GM23338 (cell line): ENCODE data around the gene DCAF7. TPM values are rescaled to one million over a fixed set of nuclear protein-coding genes. Genes with fewer than 3 reads are reported as not detected.

Experiments used
- ATAC-seq: fragments of 200-7000 bp; cut with Tn5 transposase; 3 replicates; pipeline ENCODE4 v1.9.1; 2020
- DNase-seq: peaks from one replicate; pipeline ENCODE4 v3.0.0-alpha.2; 2015; ENCODE audit warnings: low spot score
- H2AFZ ChIP-seq: fragments of 200-600 bp; sonication (generic); 2 replicates; pipeline ENCODE4 v1.8.0; 2016; ENCODE audit warnings: antibody characterized with exemption, mild to moderate bottlenecking, moderate library complexity
- H3F3A ChIP-seq: fragments of 200-600 bp; sonication (generic); replicated peaks from 2 replicates; pipeline ENCODE4 v1.8.0; 2017; ENCODE audit warnings: antibody characterized with exemption, mixed run types, low read depth
- H3K27ac ChIP-seq: fragments of 200-600 bp; sonication (generic); 2 replicates; pipeline ENCODE4 v1.6.1; 2016; ENCODE audit warnings: low read depth
- H3K27me3 ChIP-seq: fragments of 200-600 bp; sonication (generic); 2 replicates; pipeline ENCODE4 v1.8.0; 2016; ENCODE audit warnings: mild to moderate bottlenecking, mixed run types, moderate library complexity; ENCODE audit not compliant: insufficient read depth
- H3K36me3 ChIP-seq: fragments of 200-600 bp; sonication (generic); 2 replicates; pipeline ENCODE4 v1.8.0; 2016; ENCODE audit warnings: mild to moderate bottlenecking; ENCODE audit not compliant: insufficient read depth
- H3K4me1 ChIP-seq: fragments of 200-600 bp; sonication (generic); 2 replicates; pipeline ENCODE4 v1.8.0; 2016; ENCODE audit warnings: mild to moderate bottlenecking, moderate library complexity; ENCODE audit not compliant: insufficient read depth
- H3K4me2 ChIP-seq: fragments of 200-600 bp; sonication (generic); 2 replicates; pipeline ENCODE4 v1.7.1; 2017; ENCODE audit warnings: mixed run types
- H3K4me3 ChIP-seq: fragments of 200-600 bp; sonication (generic); 2 replicates; pipeline ENCODE4 v1.6.1; 2016; ENCODE audit warnings: mixed run types
- H3K79me2 ChIP-seq: fragments of 200-600 bp; sonication (generic); replicated peaks from 2 replicates; pipeline ENCODE4 v1.8.0; 2017; ENCODE audit warnings: mild to moderate bottlenecking; ENCODE audit not compliant: insufficient read depth
- H3K9me2 ChIP-seq: fragments of 200-600 bp; sonication (generic); 2 replicates; pipeline ENCODE4 v1.8.0; 2017; ENCODE audit not compliant: insufficient read depth
- H4K20me1 ChIP-seq: fragments of 200-600 bp; sonication (generic); replicated peaks from 2 replicates; pipeline ENCODE4 v1.8.0; 2017; ENCODE audit warnings: mild to moderate bottlenecking; ENCODE audit not compliant: insufficient read depth
- H3K27ac Mint-ChIP-seq: 2 replicates; pipeline ENCODE4 v1.8.0; 2020; ENCODE audit warnings: inconsistent platforms, mild to moderate bottlenecking, moderate library complexity, mixed read lengths
- H3K27me3 Mint-ChIP-seq: 3 replicates; pipeline ENCODE4 v1.8.0; 2022; ENCODE audit warnings: low read depth, mild to moderate bottlenecking, moderate library complexity, mixed read lengths, inconsistent platforms; ENCODE audit not compliant: insufficient read depth, poor library complexity
- H3K36me3 Mint-ChIP-seq: 3 replicates; pipeline ENCODE4 v1.8.0; 2021; ENCODE audit warnings: low read depth, mild to moderate bottlenecking, inconsistent platforms, moderate library complexity, mixed read lengths
- H3K4me1 Mint-ChIP-seq: 3 replicates; pipeline ENCODE4 v1.8.0; 2020; ENCODE audit warnings: mild to moderate bottlenecking, inconsistent platforms, mixed read lengths
- H3K4me3 Mint-ChIP-seq: 3 replicates; pipeline ENCODE4 v1.8.0; 2021; ENCODE audit warnings: moderate library complexity, mild to moderate bottlenecking, inconsistent platforms, mixed read lengths
- H3K9me3 Mint-ChIP-seq: 3 replicates; pipeline ENCODE4 v1.8.0; 2020; ENCODE audit warnings: moderate library complexity, mild to moderate bottlenecking, inconsistent platforms, mixed read lengths
- CREB1 ChIP-seq: fragments of 250-450 bp; sonication (Bioruptor Pico); IDR thresholded peaks from 2 replicates; pipeline ENCODE4 v1.5.0; 2020; ENCODE audit warnings: low read depth, mild to moderate bottlenecking, moderate library complexity
- EZH2phosphoT487 ChIP-seq: fragments of 200-600 bp; sonication (generic); IDR thresholded peaks from one replicate; pipeline ENCODE4 v1.8.1; 2018; ENCODE audit warnings: antibody characterized with exemption; ENCODE audit not compliant: unreplicated experiment
- JUNB ChIP-seq: IDR thresholded peaks from one replicate; pipeline ENCODE4 v1.6.1; 2016; ENCODE audit warnings: antibody characterized with exemption; ENCODE audit not compliant: unreplicated experiment
- NANOG ChIP-seq: IDR thresholded peaks from 2 replicates; pipeline ENCODE4 v1.6.1; 2016; ENCODE audit warnings: antibody characterized with exemption, borderline replicate concordance
- POLR2AphosphoS5 ChIP-seq: IDR thresholded peaks from 2 replicates; pipeline ENCODE4 v1.6.1; 2016; ENCODE audit warnings: antibody characterized with exemption, low read depth
- STAT1 ChIP-seq: IDR thresholded peaks from one replicate; pipeline ENCODE4 v1.6.1; 2016; ENCODE audit warnings: antibody characterized with exemption; ENCODE audit not compliant: unreplicated experiment
- ZNF331 ChIP-seq: fragments of 250-450 bp; sonication (Bioruptor Pico); IDR thresholded peaks from 2 replicates; pipeline ENCODE4 v1.5.0; 2020; ENCODE audit warnings: low read depth, mild to moderate bottlenecking, moderate library complexity
- polyA plus RNA-seq: library from polyadenylated mRNA; unstranded; fragments of >200 nt; fragmentation: Nextera tagmentation; extraction: Ambion mirVana; gene quantifications from 2 replicates; pipeline ENCODE4 v1.2.1, GENCODE V29; 2016
- total RNA-seq: library from RNA; depleted of rRNA; stranded (reverse); fragments of >200 nt; shearing (Covaris generic); gene quantifications from 2 replicates; pipeline ENCODE4 v1.2.3, GENCODE V29; 2014
- TF ChIP-seq, protein P1 (sequence below): fragments of 250-450 bp; sonication (Bioruptor Pico); IDR thresholded peaks from 2 replicates; pipeline ENCODE4 v1.5.0; 2020; ENCODE audit warnings: mild to moderate bottlenecking, moderate library complexity
- TF ChIP-seq, protein P2 (sequence below), 2 experiments: fragments of 200-600 bp in 1 of 2; sonication (generic) in 1 of 2; conservative IDR thresholded peaks; 2 replicates each; pipeline versions ENCODE4 v1.5.1 to v1.6.1; 2016 to 2017; ENCODE audit warnings: antibody characterized with exemption in 2 of 2, low read depth in 2 of 2, mild to moderate bottlenecking in 2 of 2, moderate library complexity in 1 of 2

The DCAF7 gene
- total and polyA plus RNA-seq, 2 experiments from 2014 or later: 31.3 to 60.1 TPM

DNA sequence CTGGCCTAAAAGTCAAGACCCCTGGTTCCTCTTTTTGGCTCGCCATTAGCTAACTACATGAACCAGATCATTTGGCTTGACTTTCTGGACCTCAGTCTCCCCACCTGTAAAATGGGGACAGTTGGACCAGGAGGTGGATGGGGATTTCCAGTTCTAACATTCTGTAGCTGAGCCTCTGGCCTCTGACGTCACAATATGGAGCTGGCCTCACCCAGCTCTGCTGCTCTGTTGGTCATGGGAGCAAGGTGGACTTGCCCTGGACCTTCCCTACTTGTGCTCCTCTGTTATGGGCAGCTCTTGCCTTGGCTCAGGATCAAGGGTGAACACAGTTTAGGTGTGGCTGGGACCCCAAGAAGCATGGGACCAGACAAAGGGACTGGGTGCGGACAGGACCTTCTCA lies 43.6 kb upstream of the DCAF7 start:
- DNase-seq (no peak), ATAC-seq (no peak)
- Histone ChIP-seq H2AFZ (no peak overlapping the region), H3K4me3 (no peak overlapping the region), H3K9me2 (0 out of 2 replicates have a peak, but pooled peaks cover 4% of the 10 kb centered on the region), H3F3A (no peaks in the 10 kb centered on the region), H3K4me2 (no peak overlapping the region), H3K36me3 (no peaks in the 10 kb centered on the region), H4K20me1 (no peaks in the 10 kb centered on the region), H3K79me2 (no peaks in the 10 kb centered on the region), H3K27me3 (no peaks in the 10 kb centered on the region), H3K27ac (no peak overlapping the region), H3K4me1 (no peaks in the 10 kb centered on the region)
- Mint-ChIP-seq H3K4me1 (no peaks in the 10 kb centered on the region; the same call in 2 of the 3 replicates), H3K27me3 (peaks cover 11% of the 10 kb centered on the region), H3K27ac (no peak overlapping the region), H3K9me3 (peaks cover 11% of the 10 kb centered on the region), H3K36me3 (no peaks in the 10 kb centered on the region), H3K4me3 (no peak overlapping the region)
- TF ChIP-seq, protein P1, sequence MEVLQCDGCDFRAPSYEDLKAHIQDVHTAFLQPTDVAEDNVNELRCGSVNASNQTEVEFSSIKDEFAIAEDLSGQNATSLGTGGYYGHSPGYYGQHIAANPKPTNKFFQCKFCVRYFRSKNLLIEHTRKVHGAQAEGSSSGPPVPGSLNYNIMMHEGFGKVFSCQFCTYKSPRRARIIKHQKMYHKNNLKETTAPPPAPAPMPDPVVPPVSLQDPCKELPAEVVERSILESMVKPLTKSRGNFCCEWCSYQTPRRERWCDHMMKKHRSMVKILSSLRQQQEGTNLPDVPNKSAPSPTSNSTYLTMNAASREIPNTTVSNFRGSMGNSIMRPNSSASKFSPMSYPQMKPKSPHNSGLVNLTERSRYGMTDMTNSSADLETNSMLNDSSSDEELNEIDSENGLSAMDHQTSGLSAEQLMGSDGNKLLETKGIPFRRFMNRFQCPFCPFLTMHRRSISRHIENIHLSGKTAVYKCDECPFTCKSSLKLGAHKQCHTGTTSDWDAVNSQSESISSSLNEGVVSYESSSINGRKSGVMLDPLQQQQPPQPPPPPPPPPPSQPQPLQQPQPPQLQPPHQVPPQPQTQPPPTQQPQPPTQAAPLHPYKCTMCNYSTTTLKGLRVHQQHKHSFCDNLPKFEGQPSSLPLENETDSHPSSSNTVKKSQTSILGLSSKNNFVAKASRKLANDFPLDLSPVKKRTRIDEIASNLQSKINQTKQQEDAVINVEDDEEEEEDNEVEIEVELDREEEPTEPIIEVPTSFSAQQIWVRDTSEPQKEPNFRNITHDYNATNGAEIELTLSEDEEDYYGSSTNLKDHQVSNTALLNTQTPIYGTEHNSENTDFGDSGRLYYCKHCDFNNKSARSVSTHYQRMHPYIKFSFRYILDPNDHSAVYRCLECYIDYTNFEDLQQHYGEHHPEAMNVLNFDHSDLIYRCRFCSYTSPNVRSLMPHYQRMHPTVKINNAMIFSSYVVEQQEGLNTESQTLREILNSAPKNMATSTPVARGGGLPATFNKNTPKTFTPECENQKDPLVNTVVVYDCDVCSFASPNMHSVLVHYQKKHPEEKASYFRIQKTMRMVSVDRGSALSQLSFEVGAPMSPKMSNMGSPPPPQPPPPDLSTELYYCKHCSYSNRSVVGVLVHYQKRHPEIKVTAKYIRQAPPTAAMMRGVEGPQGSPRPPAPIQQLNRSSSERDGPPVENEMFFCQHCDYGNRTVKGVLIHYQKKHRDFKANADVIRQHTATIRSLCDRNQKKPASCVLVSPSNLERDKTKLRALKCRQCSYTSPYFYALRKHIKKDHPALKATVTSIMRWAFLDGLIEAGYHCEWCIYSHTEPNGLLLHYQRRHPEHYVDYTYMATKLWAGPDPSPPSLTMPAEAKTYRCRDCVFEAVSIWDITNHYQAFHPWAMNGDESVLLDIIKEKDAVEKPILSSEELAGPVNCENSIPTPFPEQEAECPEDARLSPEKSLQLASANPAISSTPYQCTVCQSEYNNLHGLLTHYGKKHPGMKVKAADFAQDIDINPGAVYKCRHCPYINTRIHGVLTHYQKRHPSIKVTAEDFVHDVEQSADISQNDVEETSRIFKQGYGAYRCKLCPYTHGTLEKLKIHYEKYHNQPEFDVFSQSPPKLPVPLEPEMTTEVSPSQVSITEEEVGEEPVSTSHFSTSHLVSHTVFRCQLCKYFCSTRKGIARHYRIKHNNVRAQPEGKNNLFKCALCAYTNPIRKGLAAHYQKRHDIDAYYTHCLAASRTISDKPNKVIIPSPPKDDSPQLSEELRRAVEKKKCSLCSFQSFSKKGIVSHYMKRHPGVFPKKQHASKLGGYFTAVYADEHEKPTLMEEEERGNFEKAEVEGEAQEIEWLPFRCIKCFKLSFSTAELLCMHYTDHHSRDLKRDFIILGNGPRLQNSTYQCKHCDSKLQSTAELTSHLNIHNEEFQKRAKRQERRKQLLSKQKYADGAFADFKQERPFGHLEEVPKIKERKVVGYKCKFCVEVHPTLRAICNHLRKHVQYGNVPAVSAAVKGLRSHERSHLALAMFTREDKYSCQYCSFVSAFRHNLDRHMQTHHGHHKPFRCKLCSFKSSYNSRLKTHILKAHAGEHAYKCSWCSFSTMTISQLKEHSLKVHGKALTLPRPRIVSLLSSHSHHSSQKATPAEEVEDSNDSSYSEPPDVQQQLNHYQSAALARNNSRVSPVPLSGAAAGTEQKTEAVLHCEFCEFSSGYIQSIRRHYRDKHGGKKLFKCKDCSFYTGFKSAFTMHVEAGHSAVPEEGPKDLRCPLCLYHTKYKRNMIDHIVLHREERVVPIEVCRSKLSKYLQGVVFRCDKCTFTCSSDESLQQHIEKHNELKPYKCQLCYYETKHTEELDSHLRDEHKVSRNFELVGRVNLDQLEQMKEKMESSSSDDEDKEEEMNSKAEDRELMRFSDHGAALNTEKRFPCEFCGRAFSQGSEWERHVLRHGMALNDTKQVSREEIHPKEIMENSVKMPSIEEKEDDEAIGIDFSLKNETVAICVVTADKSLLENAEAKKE (CRISPR knock-in tag): no peak
- TF ChIP-seq NANOG (no peak), ZNF331 (no peak), STAT1 (no peak), EZH2phosphoT487 (no peak), JUNB (no peak), POLR2AphosphoS5 (no peak), CREB1 (CRISPR knock-in tag) (no peak)
- TF ChIP-seq, protein P2, sequence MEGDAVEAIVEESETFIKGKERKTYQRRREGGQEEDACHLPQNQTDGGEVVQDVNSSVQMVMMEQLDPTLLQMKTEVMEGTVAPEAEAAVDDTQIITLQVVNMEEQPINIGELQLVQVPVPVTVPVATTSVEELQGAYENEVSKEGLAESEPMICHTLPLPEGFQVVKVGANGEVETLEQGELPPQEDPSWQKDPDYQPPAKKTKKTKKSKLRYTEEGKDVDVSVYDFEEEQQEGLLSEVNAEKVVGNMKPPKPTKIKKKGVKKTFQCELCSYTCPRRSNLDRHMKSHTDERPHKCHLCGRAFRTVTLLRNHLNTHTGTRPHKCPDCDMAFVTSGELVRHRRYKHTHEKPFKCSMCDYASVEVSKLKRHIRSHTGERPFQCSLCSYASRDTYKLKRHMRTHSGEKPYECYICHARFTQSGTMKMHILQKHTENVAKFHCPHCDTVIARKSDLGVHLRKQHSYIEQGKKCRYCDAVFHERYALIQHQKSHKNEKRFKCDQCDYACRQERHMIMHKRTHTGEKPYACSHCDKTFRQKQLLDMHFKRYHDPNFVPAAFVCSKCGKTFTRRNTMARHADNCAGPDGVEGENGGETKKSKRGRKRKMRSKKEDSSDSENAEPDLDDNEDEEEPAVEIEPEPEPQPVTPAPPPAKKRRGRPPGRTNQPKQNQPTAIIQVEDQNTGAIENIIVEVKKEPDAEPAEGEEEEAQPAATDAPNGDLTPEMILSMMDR (conservative IDR thresholded peaks at IDR 0.05; ENCODE audit: low read depth in 2 of 2): no peak
